ENCODE results near the gene TMEM39B. TPM values are rescaled to one million over a fixed set of nuclear protein-coding genes. Genes with fewer than 3 reads are reported as not detected.

TMEM39B gene
- total RNA-seq, 1 donor = 2.9 TPM

DNA sequence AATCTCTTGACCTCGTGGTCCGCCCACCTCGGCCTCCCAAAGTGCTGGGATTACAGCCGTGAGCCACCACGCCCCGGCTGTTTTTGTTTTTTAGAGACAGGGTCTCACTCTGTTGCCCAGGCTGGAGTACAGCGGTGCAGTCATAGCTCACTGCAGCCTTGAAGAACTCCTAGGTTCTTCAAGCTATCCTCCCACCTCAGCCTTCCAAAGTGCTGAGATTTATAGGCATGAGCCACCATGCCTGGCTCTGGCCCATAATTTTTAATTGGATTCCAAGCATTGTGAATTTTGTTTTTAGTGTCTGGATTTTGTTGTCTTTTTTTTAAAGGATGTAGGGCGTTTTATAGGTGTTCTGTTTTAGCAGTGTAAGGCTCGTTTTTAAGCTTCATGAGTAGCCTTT is 78.1 kb downstream of the TMEM39B start:
- Histone ChIP-seq H3K9me3 (ENCODE audit: low read depth, low read length) (no peaks in the 10 kb centered on the region), H3K4me1 (ENCODE audit: insufficient read depth, low read length) (no peaks in the 10 kb centered on the region), H3K4me3 (ENCODE audit: low read length) (no peak overlapping the region), H3K27me3 (ENCODE audit: insufficient read depth, low read length) (no peaks in the 10 kb centered on the region)

DNA sequence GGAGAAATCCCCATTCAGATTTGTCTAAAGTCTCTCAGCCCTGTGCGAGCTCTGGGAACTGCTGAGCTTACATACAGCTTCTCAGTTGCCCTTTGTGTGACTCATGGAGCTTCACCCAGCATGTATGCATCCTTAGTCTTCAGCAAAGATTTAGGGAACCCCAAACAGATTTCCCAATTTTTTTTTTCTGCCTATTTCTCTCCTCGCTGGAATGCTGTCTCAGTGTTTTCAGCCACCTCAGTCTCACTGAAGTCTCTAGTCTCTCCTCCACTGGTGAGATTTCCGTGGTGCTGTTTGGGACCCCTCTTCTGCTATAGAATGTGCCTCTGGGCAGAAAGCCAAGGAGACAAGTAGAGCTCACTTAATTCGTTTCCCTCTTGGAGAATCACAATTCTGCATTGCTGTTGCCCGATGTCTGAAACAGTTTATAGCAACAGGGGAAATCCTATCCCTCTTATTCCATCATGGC is 78.6 kb downstream of the TMEM39B start:
- no peaks in the 10 kb centered on the region for H3K27me3 ChIP-seq (ENCODE audit: insufficient read depth, low read length)
- H3K9me3 ChIP-seq (ENCODE audit: low read depth, low read length) = no peaks in the 10 kb centered on the region
- H3K4me3 ChIP-seq (ENCODE audit: low read length) = no peak overlapping the region
- H3K4me1 ChIP-seq (ENCODE audit: insufficient read depth, low read length) = no peaks in the 10 kb centered on the region

Other genes starting within 250 kb of the TMEM39B start
- 729 TPM for gene PTP4A2, start 134.6 kb upstream of the TMEM39B start, total RNA-seq
- gene KHDRBS1, start 59.1 kb upstream of the TMEM39B start, total RNA-seq = 54.7 TPM
- 46.9 TPM for gene KPNA6, start 35.1 kb downstream of the TMEM39B start, total RNA-seq
- gene TXLNA, start 106.7 kb downstream of the TMEM39B start, total RNA-seq = 10.5 TPM
- 3.7 TPM for gene CCDC28B, start 127.7 kb downstream of the TMEM39B start, total RNA-seq
- gene IQCC, start 132.7 kb downstream of the TMEM39B start, total RNA-seq = 0.52 TPM
- gene DCDC2B, start 136.2 kb downstream of the TMEM39B start, total RNA-seq = not detected
- gene TMEM234, start 149.4 kb downstream of the TMEM39B start, total RNA-seq = 6.6 TPM
- gene EIF3I, start 149.5 kb downstream of the TMEM39B start, total RNA-seq = 122 TPM
- gene FAM167B, start 174.3 kb downstream of the TMEM39B start, total RNA-seq = not detected
- 112 TPM for gene LCK, start 178.3 kb downstream of the TMEM39B start, total RNA-seq
- 58.8 TPM for gene HDAC1, start 219.1 kb downstream of the TMEM39B start, total RNA-seq